NCI-H1694 treated with DMSO at 0.1 percent for 48 hours (cell line): Measurements from ENCODE around the gene PIK3C3.
A peak's percentile ranks its signal among the peaks of the same experiment; 100 is the strongest.
"Not testable (repeated sequence)": the region's sequence is repeated elsewhere in the genome, so short reads cannot be mapped to it uniquely, and the experiment has no call there.

Source experiments
- DNase-seq: peaks from one replicate; lab custom pipeline; 2025; lab: John Stamatoyannopoulos, UW

The PIK3C3 gene

GRCh38 chr18:41966943-41967342, 11.9 kb downstream of the PIK3C3 start:
- DNase-seq: no peak

- peak; percentile 69 for DNase-seq
Measured at GRCh38 chr18:41967680-41968079, 12.6 kb downstream of the PIK3C3 start.

GRCh38 chr18:41969881-41970280, 14.8 kb downstream of the PIK3C3 start:
- no peak for DNase-seq

- no peak for DNase-seq
Measured at GRCh38 chr18:41972067-41972925, 17.3 kb downstream of the PIK3C3 start.

GRCh38 chr18:41973983-41974382, 18.9 kb downstream of the PIK3C3 start:
- DNase-seq: no peak

GRCh38 chr18:41974796-41975201, 19.8 kb downstream of the PIK3C3 start:
- no peak for DNase-seq

GRCh38 chr18:41975284-41975683, 20.2 kb downstream of the PIK3C3 start:
- DNase-seq: no peak

- no peak for DNase-seq
Measured at GRCh38 chr18:41977233-41977632, 22.2 kb downstream of the PIK3C3 start.

- DNase-seq: no peak
Measured at GRCh38 chr18:41982942-41983660, 28.1 kb downstream of the PIK3C3 start.

- DNase-seq: no peak
Measured at GRCh38 chr18:41985914-41986313, 30.9 kb downstream of the PIK3C3 start.

- DNase-seq: no peak
Measured at GRCh38 chr18:41989508-41989907, 34.5 kb downstream of the PIK3C3 start.

GRCh38 chr18:41992066-41992465, 37.0 kb downstream of the PIK3C3 start:
- DNase-seq: no peak

GRCh38 chr18:41992703-41993102, 37.7 kb downstream of the PIK3C3 start:
- DNase-seq: no peak

- DNase-seq: no peak
Measured at GRCh38 chr18:41993151-41993550, 38.1 kb downstream of the PIK3C3 start.

GRCh38 chr18:41996020-41996419, 41.0 kb downstream of the PIK3C3 start:
- DNase-seq: no peak

GRCh38 chr18:41999751-42000150, 44.7 kb downstream of the PIK3C3 start:
- DNase-seq: no peak

GRCh38 chr18:42001801-42002200, 46.8 kb downstream of the PIK3C3 start:
- DNase-seq: no peak

GRCh38 chr18:42004653-42005052, 49.6 kb downstream of the PIK3C3 start:
- no peak for DNase-seq

- DNase-seq: no peak
Measured at GRCh38 chr18:42005782-42006181, 50.7 kb downstream of the PIK3C3 start.

GRCh38 chr18:42009457-42009856, 54.4 kb downstream of the PIK3C3 start:
- DNase-seq: not testable (repeated sequence)

- DNase-seq: no peak
Measured at GRCh38 chr18:42011053-42011452, 56.0 kb downstream of the PIK3C3 start.

GRCh38 chr18:42018831-42019230, 63.8 kb downstream of the PIK3C3 start:
- DNase-seq: no peak

GRCh38 chr18:42024131-42024530, 69.1 kb downstream of the PIK3C3 start:
- DNase-seq: no peak
